NCI-H1092 (cell line): ENCODE results near the gene IDH2.
A peak's percentile ranks its signal among the peaks of the same experiment; 100 is the strongest.
"Not testable (repeated sequence)": the region's sequence is repeated elsewhere in the genome, so short reads cannot be mapped to it uniquely, and the experiment has no call there.

Experiments
- DNase-seq: peaks from one replicate; lab custom pipeline; 2025; lab: John Stamatoyannopoulos, UW

Gene IDH2

GRCh38 chr15:90101969-90102890, at the start of gene IDH2:
Gene IDH2 (minus strand): TSS chr15:90102468. CDS start chr15:90102390, 78 bp downstream.
- peak; percentile 67 for DNase-seq

DNA sequence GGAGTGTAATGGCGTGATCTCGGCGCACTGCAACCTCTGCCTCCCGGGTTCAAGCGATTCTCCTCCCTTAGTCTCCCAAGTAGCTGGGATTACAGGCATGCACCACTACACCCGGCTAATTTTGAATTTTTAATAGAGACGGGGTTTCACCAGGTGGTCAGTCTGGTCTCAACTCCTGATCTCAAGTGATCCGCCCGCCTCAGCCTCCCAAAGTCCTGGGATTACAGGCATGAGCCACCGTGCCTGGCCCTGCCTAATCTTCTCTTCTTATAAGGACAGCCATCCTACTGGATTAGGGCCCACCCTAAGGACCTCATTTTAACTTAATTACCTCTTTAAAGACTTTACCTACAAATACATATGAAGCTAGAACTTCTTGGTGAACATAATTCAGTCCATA, 48.3 kb upstream of the IDH2 start:
- not testable (repeated sequence) for DNase-seq

GRCh38 chr15:90149609-90150340, 47.5 kb upstream of the IDH2 start:
- DNase-seq = no peak

- not testable (repeated sequence) for DNase-seq
Observed at GRCh38 chr15:90146198-90146761, 44.0 kb upstream of the IDH2 start.

- DNase-seq = no peak
Observed at GRCh38 chr15:90145761-90146160, 43.5 kb upstream of the IDH2 start.

DNA sequence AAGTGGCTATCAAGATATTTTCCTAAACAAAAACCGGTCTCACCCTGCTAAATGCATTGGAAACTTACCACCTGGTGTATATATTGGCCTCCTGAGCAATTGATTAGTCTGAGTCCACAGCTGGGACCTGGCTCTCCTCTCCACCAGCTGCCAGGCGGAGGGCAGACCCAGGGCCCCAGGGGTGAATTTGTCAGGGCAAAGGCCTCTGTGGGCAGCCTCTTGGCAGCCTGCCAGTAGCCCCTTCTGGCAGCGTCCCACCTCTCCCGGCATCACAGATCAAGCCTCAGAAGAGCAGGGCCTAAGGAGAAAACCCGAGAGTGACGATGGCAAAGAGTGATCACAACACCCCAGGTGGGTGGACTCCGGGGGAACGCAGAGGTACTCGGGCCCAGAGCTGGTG, 43.0 kb upstream of the IDH2 start:
- DNase-seq = no peak

DNA sequence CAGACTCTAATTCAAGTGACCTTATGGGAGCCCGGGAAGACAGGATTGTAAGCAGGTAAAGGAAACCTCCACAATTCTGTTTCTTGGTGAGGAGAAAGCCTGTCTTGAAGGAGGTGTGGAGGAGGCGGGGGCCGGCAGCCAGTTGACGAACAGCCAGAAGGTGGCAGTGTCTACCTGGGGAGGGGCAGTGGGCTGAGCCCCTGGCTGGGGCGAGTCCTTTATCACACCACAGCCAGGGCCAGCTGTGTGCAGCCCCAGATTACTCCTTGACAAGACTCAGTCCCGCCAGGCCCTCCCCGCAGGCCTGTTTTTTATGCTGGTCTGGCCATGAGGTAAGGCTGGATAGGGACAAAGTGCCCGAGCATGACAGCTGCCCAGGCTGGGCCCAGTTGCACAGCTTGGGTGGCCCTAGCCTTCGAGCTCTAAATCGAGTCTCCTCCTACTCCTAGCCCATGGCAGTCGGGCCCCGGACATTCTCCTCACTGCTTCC, 40.9 kb upstream of the IDH2 start:
- peak; percentile 27 for DNase-seq

- no peak for DNase-seq
Observed at GRCh38 chr15:90142216-90143165, 40.2 kb upstream of the IDH2 start.

GRCh38 chr15:90141646-90142045, 39.4 kb upstream of the IDH2 start:
- DNase-seq = no peak

- not testable (repeated sequence) for DNase-seq
Observed at GRCh38 chr15:90139549-90139948, 37.3 kb upstream of the IDH2 start.

GRCh38 chr15:90138071-90138833, 36.0 kb upstream of the IDH2 start:
- no peak for DNase-seq

DNA sequence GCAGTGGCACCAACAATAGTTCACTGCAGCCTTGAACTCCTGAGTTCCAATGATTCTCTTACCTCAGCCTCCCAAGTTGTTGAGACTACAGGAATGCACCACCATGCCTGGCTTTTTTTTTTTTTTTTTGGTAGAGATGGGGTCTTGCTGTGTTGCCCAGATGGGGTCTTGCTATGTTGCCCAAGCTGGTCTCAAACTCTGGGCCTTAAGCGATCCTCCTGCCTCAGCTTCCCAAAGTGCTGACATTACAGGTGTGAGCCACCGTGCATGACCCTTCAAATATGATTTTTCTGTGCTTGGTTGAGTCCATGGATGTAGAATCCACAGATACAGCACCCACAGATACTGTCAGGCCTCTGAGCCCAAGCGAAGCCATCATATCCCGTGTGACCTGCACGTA, 30.2 kb upstream of the IDH2 start:
- DNase-seq = no peak

DNA sequence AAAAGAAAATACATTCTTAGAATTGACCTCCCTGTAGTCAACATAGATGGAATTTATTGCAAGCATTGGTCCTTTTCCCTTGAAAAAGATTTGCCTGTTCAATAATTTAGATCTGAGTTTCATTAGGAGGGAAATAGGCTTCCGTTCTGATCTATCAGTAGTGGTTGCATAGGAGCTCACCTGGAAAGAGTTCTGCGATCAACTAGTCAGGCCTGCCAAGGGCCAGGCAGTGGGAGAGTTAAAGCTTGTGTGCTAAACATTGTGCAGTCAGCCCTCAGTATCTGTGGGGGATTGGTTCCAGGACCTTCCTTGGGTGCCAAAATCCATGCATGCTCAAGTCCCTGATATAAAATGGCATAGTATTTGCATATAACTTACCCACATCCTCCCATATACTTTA, 29.6 kb upstream of the IDH2 start:
- DNase-seq = no peak

DNA sequence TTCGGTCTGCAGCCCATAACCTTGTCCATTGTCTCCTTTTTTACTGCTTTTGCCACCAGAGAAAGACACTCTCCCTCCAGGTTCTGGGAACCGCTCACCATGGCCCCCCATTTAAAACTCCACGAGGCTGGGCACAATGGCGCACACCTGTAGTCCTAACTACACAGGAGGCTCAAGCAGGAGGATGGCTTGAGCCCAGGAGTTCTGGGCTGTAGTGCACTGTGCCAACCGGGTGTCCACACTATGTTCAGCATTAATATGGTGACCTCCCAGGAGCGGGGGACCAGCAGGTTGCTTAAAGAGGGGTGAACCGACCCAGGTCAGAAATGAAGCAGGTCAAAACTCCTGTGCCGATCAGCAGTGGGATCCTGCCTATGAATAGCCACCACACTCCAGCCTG, 28.0 kb upstream of the IDH2 start:
- no peak for DNase-seq

DNA sequence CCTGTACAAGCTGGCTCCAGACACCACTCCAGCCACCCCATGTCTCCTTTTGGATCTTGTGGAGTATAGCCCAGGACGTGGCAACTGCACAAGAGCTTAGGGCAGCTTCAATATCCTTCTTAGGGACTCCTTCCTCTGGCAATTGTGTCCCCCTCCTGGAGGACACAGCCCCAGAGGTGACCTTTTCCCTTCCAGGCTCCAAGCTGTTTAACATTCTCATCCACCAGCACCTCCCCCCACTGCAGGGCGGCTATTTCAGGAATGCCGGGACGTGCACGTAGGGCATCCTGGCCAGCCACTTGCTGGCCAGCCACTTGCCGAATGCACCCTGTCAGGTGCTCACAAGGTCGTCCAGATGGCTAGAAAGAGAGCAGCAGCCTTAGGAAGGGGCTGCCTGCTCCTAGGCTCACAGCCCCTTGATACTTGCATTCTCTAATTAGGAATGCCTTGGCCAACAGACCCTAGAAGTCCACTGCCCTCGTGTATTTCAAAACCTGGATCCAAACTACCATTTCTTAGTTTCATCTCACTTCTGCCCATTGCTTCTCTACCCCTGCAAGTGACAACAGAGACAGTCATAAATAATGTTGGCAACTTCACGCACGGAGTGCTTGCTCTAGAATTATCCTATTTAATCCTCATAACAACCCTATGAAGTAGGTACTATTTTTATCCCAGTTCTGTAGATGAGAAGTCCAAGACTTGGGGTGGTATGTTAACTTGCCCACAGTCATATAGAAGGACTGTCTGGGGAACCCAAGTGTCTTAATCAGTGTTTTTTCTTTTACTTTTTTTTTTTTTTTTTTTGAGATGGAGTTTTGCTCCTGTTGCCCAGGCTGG, 24.5 kb upstream of the IDH2 start:
- no peak for DNase-seq

- no peak for DNase-seq
Observed at GRCh38 chr15:90126022-90126421, 23.8 kb upstream of the IDH2 start.

DNA sequence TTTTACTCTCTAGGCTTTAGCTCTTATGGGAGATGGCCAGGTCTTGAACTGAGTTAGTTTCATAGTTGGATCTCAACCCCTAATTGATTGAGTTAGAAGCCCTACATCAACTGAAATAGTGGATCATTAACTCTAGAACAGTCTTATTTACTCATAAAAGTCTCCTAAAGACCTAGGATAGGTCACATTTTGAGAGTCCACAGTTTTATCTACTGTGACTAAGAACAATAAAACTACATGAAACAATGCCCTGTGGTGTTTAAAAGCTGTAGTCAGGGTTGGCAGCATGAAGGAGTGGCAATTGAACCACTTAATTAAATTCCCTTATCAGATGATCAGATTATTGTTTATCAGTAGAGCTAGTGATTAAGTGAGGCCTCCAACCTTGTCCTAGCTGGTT, 22.2 kb upstream of the IDH2 start:
- DNase-seq = no peak

DNA sequence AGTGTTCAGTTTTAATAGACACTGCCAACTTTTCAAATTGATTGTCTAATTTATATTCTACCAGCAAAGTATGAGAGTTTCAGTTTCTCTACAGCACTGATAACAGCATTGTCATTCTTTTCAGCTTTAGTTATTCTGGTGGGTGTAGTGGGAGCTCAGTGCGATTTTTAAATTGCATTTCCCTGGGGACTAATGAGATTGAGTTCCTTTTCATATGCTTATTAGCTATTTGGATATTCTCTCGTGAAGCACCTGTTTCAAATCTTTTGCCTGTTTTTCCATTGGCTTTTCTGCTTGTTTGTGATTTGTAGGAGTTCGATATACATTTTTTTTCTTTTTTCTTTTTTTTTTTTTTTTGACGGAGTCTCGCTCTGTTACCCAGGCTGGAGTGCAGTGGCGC, 18.8 kb upstream of the IDH2 start:
- DNase-seq = no peak

DNA sequence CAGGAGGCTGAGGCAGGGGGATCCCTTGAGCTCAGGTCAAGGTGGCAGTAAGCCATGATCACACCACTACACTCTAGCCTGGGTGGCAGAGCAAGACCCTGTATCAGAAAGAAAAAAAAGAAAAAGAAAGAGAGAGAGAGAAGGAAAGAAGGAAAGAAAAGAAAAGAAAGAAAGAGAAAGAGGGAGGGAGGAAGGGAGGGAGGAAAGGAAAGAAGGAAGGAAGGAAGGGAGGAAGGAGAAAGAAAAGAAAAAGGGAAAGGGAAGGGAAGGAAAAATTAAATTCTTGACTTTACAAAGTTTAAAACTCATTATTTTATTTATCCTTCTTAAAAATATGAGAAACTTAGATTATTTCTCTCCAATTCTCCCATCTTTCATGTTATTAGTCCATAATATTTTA, 17.1 kb upstream of the IDH2 start:
- no peak for DNase-seq

GRCh38 chr15:90115783-90116182, 13.5 kb upstream of the IDH2 start:
- no peak for DNase-seq
